Activated T-cell treated with anti-CD3 and anti-CD28 coated beads for 1 hour (primary cell): ENCODE data around the gene MOAP1.
"Not testable (repeated sequence)": the region's sequence is repeated elsewhere in the genome, so short reads cannot be mapped to it uniquely, and the experiment has no call there.

Experiments
- DNase-seq: peaks from one replicate; pipeline ENCODE4 v3.0.0-alpha.2; 2020; ENCODE audit warnings: low read depth

Gene MOAP1

GRCh38 chr14:93142854-93143652, 41.6 kb downstream of the MOAP1 start:
- DNase-seq, result no peak

DNA sequence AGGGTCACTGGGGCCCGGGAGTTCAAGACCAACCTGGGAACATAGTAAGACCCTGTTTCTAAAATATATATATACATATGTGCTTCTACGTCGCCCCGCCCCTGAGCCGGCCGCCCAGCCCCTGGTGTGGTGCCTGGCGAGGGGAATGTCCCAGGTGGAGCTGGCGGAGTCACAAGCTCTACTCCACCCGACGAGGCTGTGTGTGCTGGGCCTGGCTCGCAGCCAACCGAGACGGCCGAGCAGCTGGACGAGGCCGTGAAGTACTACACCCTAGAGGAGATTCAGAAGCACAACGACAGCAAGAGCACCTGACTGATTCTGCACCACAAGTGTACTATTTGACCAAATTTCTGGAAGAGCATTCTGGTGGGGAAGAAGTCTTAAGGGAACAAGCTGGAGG, 46.8 kb downstream of the MOAP1 start:
- DNase-seq, result no peak

GRCh38 chr14:93136508-93136907, 48.2 kb downstream of the MOAP1 start:
- not testable (repeated sequence) for DNase-seq

DNA sequence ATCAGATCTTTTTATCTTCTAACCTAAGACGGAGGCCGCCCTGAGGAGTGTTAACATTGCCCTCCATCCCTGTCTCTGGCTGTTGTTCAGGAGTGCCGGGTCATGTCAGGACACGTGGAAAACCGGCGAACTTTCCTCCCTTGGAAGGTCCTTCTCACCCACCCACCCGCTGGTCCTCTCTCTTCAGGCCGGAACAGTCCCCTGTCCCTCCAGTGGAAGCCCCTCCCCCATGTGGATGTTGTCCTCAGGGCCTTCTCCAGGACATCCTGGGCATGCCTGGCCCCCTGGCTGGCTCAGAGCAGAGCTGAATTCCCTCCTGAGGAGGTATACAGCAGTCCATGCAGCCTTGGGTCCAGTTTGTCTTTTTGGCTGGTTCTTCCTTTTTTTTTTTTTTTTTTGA, 48.7 kb downstream of the MOAP1 start:
- DNase-seq, result no peak

DNA sequence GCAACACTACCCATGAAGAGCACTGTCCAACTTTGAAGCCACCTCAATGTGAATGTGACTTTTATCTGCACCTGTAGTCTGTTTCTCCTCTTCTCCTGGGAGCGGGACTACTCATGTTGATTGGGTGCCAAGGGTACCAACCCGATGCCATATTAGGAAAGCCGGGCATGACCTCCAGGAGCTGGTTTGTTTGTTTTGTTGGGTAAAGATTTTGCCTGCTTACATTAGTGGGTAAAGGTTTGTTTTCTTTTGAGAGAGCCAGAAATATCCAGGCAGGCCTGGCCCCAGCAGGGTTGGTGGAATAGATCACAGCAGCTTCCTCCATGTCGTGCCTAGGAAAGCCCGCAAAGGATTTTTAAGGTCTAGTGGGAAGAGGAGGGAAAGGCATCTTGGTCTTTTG, 49.3 kb downstream of the MOAP1 start:
- no peak for DNase-seq

DNA sequence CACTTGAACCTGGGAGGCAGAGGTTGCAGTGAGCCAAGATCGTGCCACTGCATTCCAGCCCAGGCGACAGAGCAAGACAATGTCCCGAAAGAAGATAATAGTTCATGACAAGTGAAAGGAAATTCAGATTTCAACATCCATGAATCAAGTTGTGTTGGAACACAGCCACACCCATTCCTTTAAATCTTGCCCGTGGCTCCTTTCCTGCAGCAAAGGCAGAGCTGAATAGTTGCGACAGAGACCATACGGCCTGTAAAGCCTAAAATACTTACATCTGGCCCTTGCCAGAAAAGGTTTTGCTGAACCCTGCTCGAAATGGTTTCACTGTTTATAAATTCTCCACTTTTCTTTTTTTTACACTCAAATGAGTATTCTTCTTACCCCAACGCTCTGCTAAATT, 51.2 kb downstream of the MOAP1 start:
- DNase-seq, result no peak

GRCh38 chr14:93132472-93133065, 52.1 kb downstream of the MOAP1 start:
- no peak for DNase-seq
